K562 (cell line): ENCODE measurements around the gene ALX3. TPM values are rescaled to one million over a fixed set of nuclear protein-coding genes. Genes with fewer than 3 reads are reported as not detected.

Source experiments
- ARNT ChIP-seq, 2 experiments: fragments of 450-650 bp; IDR thresholded peaks; 2 replicates each; pipeline ENCODE4 v1.6.1; 2016; ENCODE audit warnings: mild to moderate bottlenecking in 1 of 2
- ATF3 ChIP-seq, 2 experiments: fragments of 450-650 bp in 1 of 2; sonication (generic) in 1 of 2; formaldehyde crosslinking in 1 of 2; IDR thresholded peaks in 1 of 2; conservative IDR thresholded peaks in 1 of 2; 2 replicates each; pipeline versions ENCODE4 v1.6.1 to v1.8.1; 2016 to 2023; ENCODE audit warnings: mild to moderate bottlenecking in 2 of 2, moderate library complexity in 2 of 2, inconsistent platforms in 1 of 2, missing genetic modification reagents in 1 of 2
- CBFA2T2 ChIP-seq: fragments of 450-650 bp; conservative IDR thresholded peaks from 2 replicates; pipeline ENCODE4 v1.6.1; 2017; ENCODE audit warnings: mild to moderate bottlenecking
- CEBPB ChIP-seq: fragments of 450-650 bp; IDR thresholded peaks from 2 replicates; pipeline ENCODE4 v1.6.1; 2016; ENCODE audit warnings: missing genetic modification characterization, missing compliant biosample characterization
- E2F3 ChIP-seq: fragments of 250-450 bp; sonication (Bioruptor Pico); IDR thresholded peaks from 2 replicates; pipeline ENCODE4 v1.4.0; 2020; ENCODE audit warnings: mild to moderate bottlenecking
- ETV6 ChIP-seq, 3 experiments: fragments of 150-350 bp in 1 of 3; sonication (generic) in 1 of 3; formaldehyde crosslinking in 1 of 3; IDR thresholded peaks; 2 replicates each; pipeline versions ENCODE4 v1.6.1 to v1.8.0; 2014 to 2022; ENCODE audit warnings: borderline replicate concordance in 2 of 3, low read depth in 2 of 3, antibody characterized with exemption in 1 of 3, low read length in 1 of 3, mild to moderate bottlenecking in 1 of 3, missing genetic modification reagents in 1 of 3
- JUND ChIP-seq, 2 experiments: IDR thresholded peaks; 2 replicates in 1 of 2; 3 replicates in 1 of 2; pipeline ENCODE4 v1.6.1; 2011; ENCODE audit warnings: borderline replicate concordance in 2 of 2, low read depth in 2 of 2, low read length in 2 of 2, improper control_type of control experiment in 1 of 2, missing biosample characterization in 1 of 2, missing genetic modification characterization in 1 of 2, missing genetic modification reagents in 1 of 2
- LEF1 ChIP-seq: fragments of 450-650 bp; IDR thresholded peaks from 2 replicates; pipeline ENCODE4 v1.6.1; 2016; ENCODE audit warnings: mild to moderate bottlenecking
- MITF ChIP-seq: IDR thresholded peaks from 2 replicates; pipeline ENCODE4 v1.6.1; 2014; ENCODE audit warnings: antibody characterized with exemption
- MXD1 ChIP-seq: fragments of 250-450 bp; sonication (Bioruptor Pico); IDR thresholded peaks from 2 replicates; pipeline ENCODE4 v1.8.0; 2021; ENCODE audit warnings: borderline replicate concordance, mild to moderate bottlenecking, moderate library complexity; ENCODE audit not compliant: poor library complexity, severe bottlenecking
- NR1H2 ChIP-seq: sonication (generic); formaldehyde crosslinking; IDR thresholded peaks from 2 replicates; pipeline ENCODE4 v1.4.0; 2020; ENCODE audit warnings: mild to moderate bottlenecking, missing genetic modification reagents
- PBX2 ChIP-seq, 2 experiments: IDR thresholded peaks in 1 of 2; conservative IDR thresholded peaks in 1 of 2; 2 replicates each; pipeline ENCODE4 v1.6.1; 2016; ENCODE audit warnings: low read depth in 2 of 2, mild to moderate bottlenecking in 1 of 2, missing compliant biosample characterization in 1 of 2, missing genetic modification characterization in 1 of 2, moderate library complexity in 1 of 2
- POU5F1 ChIP-seq: fragments of 150-350 bp; IDR thresholded peaks from 2 replicates; pipeline ENCODE4 v1.6.1; 2014; ENCODE audit warnings: borderline replicate concordance, low read length, low read depth, mild to moderate bottlenecking; ENCODE audit not compliant: partially characterized antibody
- TAF7 ChIP-seq: fragments of 450-650 bp; IDR thresholded peaks from 2 replicates; pipeline ENCODE4 v1.6.1; 2016; ENCODE audit warnings: missing genetic modification characterization, missing compliant biosample characterization
- ZNF133 ChIP-seq: fragments of 250-450 bp; sonication (Bioruptor Pico); IDR thresholded peaks from 2 replicates; pipeline ENCODE4 v1.4.0; 2020; ENCODE audit warnings: mild to moderate bottlenecking
- ZNF764 ChIP-seq: fragments of 250-450 bp; sonication (Bioruptor Pico); IDR thresholded peaks from 2 replicates; pipeline ENCODE4 v1.4.0; 2020; ENCODE audit warnings: low read depth, mild to moderate bottlenecking, moderate library complexity
- ZSCAN29 ChIP-seq: fragments of 450-650 bp; IDR thresholded peaks from 2 replicates; pipeline ENCODE4 v1.6.1; 2017
- polyA plus RNA-seq, 8 experiments: library from polyadenylated mRNA; depleted of rRNA in 4 of 8; stranded (reverse) in 5 of 8; unstranded in 3 of 8; fragments of >200 nt; fragmentation: Nextera tagmentation in 2 of 8; fragmentation: Illumina TruSeq in 1 of 8; extraction: Ambion mirVana in 2 of 8; extraction: Trizol in 1 of 8; gene quantifications; 2 replicates each; pipeline versions ENCODE4 v1.2.1 to v1.2.3, GENCODE V29; 2011 to 2014; ENCODE audit warnings: inconsistent platforms in 1 of 8, missing spikeins in 1 of 8
- total RNA-seq, 7 experiments: library from RNA; depleted of rRNA in 6 of 7; stranded (reverse); fragments of >200 nt in 6 of 7; fragmentation: Illumina TruSeq in 2 of 7; extraction: Trizol in 2 of 7; gene quantifications; 2 replicates each; pipeline versions ENCODE4 v1.2.1 to v1.2.3, GENCODE V29; 2011 to 2021; ENCODE audit warnings: low replicate concordance in 1 of 7
- TF ChIP-seq, protein P1 (sequence below): sonication (generic); formaldehyde crosslinking; IDR thresholded peaks from 2 replicates; pipeline ENCODE4 v1.8.1; 2023; ENCODE audit warnings: mild to moderate bottlenecking, missing genetic modification reagents

Gene ALX3
- total and polyA plus RNA-seq, 9 of the 15 experiments (the other 6 are each of a cell fraction or from before 2014, with no cell fraction given), result not detected

GRCh38 chr1:110032327-110032726 is 38.1 kb downstream of the ALX3 start (continued):
- peak; percentile 37 for TF ChIP-seq ATF3 (IDR thresholded peaks at IDR 0.05)
- TF ChIP-seq ATF3 (CRISPR knock-in tag; conservative IDR thresholded peaks at IDR 0.05), result no peak
- no peak for TF ChIP-seq TAF7 (tag)
- TF ChIP-seq, protein P1, sequence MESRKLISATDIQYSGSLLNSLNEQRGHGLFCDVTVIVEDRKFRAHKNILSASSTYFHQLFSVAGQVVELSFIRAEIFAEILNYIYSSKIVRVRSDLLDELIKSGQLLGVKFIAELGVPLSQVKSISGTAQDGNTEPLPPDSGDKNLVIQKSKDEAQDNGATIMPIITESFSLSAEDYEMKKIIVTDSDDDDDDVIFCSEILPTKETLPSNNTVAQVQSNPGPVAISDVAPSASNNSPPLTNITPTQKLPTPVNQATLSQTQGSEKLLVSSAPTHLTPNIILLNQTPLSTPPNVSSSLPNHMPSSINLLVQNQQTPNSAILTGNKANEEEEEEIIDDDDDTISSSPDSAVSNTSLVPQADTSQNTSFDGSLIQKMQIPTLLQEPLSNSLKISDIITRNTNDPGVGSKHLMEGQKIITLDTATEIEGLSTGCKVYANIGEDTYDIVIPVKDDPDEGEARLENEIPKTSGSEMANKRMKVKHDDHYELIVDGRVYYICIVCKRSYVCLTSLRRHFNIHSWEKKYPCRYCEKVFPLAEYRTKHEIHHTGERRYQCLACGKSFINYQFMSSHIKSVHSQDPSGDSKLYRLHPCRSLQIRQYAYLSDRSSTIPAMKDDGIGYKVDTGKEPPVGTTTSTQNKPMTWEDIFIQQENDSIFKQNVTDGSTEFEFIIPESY (CRISPR knock-in tag), result no peak
- no peak for TF ChIP-seq PBX2 (CRISPR knock-in tag; IDR thresholded peaks at IDR 0.05; ENCODE audit: low read depth)
- no peak for TF ChIP-seq PBX2 (tag; conservative IDR thresholded peaks at IDR 0.05; ENCODE audit: low read depth)
- TF ChIP-seq JUND (IDR thresholded peaks at IDR 0.05; ENCODE audit: borderline replicate concordance, low read depth, low read length), result no peak
- TF ChIP-seq JUND (tag; IDR thresholded peaks at IDR 0.05; ENCODE audit: borderline replicate concordance, low read depth, low read length), result no peak
- TF ChIP-seq POU5F1, result no peak
- TF ChIP-seq LEF1, result no peak
- no peak for TF ChIP-seq ZSCAN29
- TF ChIP-seq E2F3 (CRISPR knock-in tag), result no peak
- peak; percentile 99 for TF ChIP-seq CEBPB (tag)
- no peak for TF ChIP-seq ETV6 (IDR thresholded peaks at IDR 0.05; ENCODE audit: borderline replicate concordance in 1 of 2, low read depth in 2 of 2, low read length in 1 of 2)
- TF ChIP-seq ETV6 (CRISPR knock-in tag; IDR thresholded peaks at IDR 0.05; ENCODE audit: borderline replicate concordance), result no peak
- no peak for TF ChIP-seq ZNF764 (CRISPR knock-in tag)
- TF ChIP-seq MITF, result no peak
- TF ChIP-seq MXD1 (CRISPR knock-in tag), result no peak
- no peak for TF ChIP-seq CBFA2T2
- no peak for TF ChIP-seq NR1H2 (CRISPR knock-in tag)
- TF ChIP-seq ARNT (IDR thresholded peaks at IDR 0.05), result no peak
- TF ChIP-seq ZNF133 (CRISPR knock-in tag), result no peak
